ENCODE measurements around the gene FOXK1.
"Not testable (repeated sequence)": the region's sequence is repeated elsewhere in the genome, so short reads cannot be mapped to it uniquely, and the experiment has no call there.

The FOXK1 gene

DNA sequence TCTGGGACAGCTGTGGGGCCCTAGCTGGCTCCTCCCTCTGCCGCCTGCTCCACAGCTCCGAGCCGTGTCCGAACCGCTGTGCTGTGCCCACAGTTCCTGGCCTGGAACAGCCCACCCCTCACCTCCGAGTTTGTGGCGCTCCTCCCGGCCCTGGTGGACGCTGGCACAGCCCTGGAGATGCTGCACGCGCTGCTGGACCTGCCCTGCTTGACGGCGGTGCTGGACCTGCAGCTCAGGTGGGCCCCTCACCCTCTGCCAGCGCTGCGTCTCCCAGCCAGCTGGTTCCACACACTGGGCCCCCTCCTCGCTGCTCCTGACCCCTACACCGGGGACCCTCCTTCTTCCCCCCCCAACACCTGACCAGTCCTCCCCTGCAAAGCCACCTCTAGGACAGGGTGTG is 105.4 kb downstream of the FOXK1 start:
- DNase-seq (ENCODE audit: low read depth), result no peak

DNA sequence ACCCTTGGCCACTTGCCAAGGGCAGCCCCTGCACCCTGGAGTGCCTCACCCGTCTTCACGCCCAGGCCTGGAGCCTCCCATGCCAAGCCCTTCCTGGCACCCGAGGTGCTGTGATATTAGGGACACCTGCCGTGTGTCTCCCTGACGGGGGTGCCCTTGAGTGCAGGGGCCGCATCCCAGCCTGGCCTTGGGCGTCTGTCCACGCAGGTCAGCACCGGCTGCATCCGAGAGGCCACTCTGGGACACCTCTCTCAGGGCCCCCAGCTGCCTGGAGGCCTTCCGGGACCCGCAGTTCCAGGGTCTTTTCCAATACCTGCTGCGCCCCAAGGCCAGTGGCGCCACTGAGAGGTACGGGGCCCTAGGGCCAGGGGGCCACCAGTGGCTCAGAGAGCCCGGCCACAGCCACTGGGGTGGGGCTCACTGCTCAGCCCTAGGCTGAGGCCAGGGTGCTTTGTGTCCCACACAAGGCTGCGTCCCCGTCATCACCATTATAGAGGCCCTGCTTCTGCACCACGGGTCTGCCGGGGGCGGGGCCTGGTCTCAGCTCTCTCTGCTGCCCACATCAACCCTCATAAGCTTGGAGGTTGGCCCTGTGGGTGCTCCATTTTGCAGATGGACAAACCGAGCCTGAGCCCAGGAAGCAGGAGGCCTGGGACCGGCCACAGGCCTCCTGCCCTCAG is 106.0 kb downstream of the FOXK1 start:
- no peak for DNase-seq (ENCODE audit: low read depth)

DNA sequence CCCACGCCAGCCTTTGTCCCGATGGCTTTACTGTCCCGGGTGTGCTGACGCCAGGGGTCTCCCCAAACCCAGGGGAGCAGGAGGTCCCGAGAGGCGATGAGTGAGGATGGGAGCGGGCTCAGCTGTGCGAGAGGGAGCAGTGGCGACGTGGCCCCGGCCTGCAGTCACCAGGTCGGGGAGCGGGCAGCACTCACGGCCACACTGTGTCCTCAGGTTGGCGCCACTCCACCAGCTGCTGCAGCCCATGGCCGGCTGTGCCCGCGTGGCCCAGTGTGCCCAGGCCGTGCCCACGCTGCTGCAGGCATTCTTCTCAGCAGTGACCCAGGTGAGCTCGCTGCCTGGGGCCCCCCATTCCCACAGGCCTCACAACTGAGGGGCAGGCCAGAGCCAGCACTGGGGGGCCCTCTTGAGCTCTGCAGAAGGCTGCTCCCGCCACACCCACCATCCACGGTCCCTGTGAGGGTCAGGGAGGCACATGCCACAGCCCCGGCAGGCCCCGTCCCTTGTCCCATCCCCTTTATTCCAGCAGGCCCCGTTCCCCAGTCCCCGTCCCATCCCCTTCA is 106.6 kb downstream of the FOXK1 start:
- DNase-seq (ENCODE audit: low read depth), result no peak

DNA sequence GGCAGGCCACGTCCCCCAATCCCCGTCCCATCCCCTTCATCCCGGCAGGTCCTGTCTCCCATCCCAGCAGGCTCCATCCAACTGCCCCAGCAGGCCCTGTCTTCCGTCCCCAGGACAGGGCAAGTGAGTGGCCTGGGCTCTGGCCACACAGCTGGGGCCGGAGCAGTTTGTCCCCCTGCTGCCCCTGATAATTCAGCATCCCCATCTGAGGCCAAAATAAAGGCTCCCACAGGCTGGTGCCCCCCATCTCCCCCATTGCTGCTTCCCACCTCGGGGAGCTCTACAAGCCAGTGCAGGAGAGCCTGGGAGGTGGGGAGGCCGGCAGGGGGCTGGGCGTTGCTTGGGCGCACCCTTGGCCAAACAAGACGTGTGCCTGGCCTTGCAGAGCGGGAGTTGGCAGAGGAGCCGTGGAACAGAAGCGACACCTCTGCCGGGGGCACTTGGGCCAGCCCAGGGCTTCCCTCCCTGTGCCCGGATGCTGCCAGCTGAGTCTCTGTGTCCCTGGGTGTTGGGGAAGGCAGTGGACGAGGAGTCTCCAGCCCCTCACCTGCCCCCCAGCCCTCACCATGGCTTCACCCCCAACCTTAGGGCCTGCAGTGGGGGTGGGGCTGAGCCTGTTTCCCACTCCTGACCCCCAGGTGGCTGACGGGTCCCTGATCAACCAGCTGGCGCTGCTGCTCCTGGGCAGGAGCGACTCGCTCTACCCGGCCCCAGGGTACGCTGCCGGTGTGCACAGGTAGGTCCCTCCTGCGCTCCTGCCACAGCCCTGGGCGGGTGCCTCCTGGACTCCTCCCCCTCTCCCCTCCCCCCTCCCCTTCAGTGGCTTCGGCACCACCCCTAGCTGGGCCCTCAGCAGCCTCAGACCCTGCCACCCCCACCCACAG is 107.3 kb downstream of the FOXK1 start:
- DNase-seq (ENCODE audit: low read depth), result no peak

DNA sequence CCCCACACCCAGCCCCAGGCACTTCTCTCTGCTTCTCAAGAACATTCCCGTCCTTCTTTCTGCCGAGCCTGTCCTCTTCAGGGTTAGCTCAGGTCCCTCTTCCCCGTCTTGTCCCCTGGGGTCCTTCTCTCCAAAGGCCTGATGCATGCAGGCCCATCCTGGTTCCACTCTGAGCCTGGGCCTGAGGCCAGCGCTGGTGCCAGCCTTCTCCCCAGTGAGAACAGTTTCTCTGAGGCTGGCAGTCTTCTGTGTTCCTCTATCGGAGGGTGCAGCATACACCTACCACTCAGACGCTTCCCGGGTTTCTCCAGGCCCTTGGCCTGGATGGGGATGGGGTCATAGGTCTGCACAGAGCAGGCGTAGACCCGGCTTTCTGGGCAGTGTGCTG is 108.0 kb downstream of the FOXK1 start:
- DNase-seq (ENCODE audit: low read depth), result no peak

DNA sequence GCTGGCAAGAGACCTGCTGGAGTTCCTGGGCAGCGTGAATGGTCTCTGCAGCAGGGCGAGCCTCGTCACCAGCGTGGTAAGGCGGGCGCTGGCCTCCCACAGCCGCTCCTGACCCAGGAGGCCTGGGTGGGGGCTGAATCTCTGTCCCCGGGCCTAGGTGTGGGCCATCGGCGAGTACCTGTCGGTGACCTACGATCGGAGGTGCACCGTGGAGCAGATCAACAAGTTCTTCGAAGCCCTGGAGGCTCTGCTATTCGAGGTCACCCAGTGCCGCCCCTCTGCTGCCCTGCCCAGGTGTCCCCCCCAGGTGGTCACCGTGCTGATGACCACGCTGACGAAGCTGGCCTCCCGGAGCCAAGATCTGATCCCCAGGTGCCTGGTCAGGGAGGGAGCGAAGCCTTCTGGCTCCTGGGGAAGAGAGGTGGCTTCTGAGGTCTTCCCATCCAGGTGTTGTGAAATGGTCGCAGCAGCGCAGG is 108.5 kb downstream of the FOXK1 start:
- DNase-seq (ENCODE audit: low read depth), result no peak

DNA sequence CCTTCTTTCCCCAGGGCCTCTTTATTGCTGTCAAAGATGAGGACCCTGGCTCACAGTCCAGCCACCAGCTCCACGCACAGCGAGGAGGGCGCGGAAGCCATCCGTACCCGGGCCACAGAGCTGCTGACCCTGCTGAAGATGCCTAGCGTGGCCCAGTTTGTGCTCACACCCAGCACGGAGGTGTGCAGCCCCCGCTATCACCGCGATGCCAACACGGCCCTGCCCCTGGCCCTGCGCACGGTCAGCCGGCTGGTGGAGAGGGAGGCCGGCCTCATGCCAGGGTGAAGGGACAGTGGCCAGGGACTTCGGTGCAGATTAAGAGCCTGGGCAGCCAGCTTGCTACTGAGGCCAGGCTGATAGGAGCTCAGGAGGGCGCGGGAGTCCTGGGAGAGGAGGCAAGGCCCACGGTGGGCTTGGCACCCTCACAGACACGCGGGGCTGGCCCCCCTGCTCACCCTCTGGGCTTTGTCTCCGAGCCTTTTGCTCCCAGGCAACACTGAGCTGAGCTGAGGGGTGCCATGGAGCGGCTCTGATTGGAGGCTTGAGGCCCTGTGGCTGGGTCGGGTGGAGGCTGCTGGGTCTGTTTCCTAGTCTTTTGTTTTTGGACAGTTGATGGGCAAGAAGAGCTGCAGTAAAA is 109.1 kb downstream of the FOXK1 start:
- DNase-seq (ENCODE audit: low read depth), result no peak

DNA sequence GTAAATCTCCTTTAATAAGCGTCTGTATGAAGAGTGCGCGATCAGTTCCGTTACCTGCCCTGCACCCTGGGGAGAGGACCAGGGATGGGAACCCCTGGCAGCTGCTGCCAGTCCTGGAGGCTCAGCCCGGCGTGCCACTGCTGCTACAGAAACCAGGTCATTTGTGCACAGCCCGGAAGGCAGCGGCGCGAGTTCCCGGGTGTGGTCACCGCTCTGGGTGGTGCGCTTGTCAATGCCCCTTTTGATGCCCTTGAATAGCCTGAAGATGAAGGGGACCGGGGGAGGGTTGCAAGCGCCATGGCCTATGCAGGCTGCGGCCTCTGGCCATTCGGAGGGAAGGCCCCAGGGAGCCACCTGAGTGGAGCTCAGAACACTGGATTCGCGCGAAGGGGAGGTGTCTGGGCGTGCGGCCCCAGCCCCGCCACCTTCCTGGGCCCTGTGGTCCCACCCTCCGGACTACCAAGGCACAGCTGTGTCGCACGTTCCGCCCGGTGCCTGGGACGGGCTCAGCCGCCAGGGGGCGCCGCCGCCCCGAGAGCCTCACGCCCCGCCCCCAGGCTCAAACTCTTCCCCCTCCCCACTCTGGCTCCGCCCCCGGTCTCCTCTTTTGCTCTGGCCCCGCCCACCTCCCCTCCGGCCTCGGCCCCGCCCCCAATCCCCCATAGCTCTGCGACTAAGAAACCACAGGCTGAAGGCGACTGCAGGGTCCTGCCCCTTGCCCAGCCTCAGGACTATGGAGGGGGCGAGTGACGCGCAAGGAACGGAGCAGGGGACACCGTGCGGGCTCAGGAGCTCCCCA is 109.8 kb downstream of the FOXK1 start:
- DNase-seq (ENCODE audit: low read depth), result peak; percentile 76

DNA sequence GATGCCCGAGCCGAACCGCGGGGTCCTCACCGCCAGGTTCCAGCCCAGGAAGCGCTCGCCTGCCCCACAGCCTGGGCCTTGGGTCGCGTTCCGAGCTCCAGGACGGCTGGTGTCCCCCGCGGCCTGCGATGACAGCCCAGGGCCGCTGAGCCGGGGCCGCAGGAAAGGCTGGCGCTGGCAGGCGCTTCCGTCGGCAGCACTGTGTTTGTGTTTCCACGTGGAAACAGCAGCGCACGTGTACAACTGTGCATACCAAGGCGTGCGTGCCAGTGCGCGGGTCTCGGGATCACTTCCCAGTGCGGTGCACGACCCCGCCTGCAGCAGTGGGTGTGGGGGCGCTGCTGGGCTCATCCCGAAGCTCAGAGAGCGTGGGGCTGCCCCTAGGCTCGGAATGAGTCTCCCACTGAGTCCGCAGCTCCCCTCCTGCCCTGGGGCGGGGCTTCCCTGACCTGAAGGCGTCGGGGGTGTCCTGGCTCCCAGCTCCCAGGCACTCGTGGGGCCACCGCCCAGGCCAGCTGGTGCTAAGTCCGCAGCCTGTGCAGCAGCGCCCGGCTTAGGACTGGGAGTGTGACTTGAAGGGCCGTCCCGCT is 110.5 kb downstream of the FOXK1 start:
- no peak for DNase-seq (ENCODE audit: low read depth)

DNA sequence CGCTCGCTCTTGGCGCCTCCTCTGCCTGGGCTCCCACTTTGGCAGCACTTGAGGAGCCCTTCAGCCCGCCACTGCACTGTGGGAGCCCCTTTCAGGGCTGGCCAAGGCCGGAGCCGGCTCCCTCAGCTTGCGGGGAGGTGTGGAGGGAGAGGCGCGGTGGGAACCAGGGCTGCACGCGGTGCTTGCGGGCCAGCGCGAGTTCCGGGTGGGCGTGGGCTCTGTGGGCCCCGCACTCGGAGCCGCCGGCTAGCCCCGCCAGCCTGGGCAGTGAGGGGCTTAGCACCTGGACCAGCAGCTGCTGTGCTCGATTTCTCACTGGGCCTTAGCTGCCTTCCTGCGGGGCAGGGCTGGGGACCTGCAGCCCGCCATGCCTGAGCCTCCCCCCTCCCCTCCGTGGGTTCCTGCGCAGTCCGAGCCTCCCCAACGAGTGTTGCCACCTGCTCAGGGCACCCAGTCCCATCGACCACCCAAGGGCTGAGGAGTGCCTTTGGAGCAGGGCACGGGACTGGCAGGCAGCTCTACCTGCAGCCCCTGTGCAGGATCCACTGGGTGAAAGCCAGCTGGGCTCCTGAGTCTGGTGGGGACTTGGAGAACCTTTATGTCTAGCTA is 111.4 kb downstream of the FOXK1 start:
- DNase-seq (ENCODE audit: low read depth), result not testable (repeated sequence)

DNA sequence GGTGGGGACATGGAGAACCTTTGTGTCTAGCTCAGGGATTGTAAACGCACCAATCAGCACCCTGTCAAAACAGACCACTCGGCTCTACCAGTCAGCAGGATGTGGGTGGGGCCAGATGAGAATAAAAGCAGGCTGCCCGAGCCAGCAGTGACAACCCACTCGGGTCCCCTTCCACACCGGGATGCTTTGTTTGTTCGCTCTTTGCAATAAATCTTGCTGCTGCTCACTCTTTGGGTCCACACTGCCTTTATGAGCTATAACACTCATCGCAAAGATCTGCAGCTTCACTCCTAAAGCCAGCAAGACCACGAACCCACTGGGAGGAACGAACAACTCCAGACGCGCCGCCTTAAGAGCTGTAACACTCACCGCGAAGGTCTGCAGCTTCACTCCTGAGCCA is 112.1 kb downstream of the FOXK1 start:
- not testable (repeated sequence) for DNase-seq (ENCODE audit: low read depth)

DNA sequence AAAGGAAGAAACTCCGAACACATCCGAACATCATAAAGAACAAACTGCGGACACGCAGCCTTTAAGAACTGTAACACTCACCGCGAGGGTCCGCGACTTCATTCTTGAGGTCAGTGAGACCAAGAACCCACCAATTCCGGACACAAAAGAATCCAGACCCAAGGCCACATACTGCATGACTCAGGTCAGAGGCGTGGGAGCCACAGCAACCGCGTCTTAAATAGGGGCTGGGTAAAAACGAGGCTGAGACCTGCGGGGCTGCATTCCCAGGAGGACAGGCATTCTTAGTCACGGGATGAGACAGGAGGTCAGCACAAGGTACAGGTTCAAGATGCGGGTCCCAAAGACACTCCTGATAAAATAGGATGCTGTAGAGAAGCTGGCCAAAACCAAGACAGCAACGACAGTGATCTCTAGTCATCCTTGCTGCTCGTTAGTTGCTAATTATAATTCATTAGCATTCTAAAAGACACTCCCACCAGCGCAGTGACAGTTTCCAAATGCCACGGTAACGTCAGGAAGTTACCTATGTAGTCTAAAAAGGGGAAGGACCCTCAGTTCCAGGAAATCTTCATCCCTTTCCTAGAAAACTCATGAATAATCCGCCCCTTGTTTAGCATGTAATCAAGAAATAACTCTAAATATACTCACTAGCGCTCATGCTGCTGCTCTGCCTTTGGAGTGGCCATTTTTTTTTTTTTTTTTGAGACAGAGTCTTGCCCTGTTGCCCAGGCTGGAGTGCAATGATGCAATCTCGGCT is 112.7 kb downstream of the FOXK1 start:
- DNase-seq (ENCODE audit: low read depth), result no peak

DNA sequence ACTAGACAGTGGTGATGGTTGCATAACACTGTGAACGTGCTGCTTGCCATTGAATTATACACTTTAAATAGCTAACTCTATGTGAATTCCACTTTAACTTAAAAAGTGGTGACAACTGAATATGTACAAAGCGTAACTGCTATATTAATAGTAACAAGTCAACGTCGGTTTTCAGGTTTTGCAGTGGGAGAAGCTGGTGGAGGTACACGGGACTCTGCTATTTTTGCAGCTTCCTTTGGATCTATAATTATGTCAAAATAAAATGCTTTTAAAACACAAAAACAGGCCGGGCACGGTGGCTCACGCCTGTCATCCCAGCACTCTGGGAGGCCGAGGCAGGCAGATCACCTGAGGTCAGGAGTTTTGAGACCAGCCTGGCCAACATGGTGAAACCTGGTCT is 114.4 kb downstream of the FOXK1 start:
- no peak for DNase-seq (ENCODE audit: low read depth)

DNA sequence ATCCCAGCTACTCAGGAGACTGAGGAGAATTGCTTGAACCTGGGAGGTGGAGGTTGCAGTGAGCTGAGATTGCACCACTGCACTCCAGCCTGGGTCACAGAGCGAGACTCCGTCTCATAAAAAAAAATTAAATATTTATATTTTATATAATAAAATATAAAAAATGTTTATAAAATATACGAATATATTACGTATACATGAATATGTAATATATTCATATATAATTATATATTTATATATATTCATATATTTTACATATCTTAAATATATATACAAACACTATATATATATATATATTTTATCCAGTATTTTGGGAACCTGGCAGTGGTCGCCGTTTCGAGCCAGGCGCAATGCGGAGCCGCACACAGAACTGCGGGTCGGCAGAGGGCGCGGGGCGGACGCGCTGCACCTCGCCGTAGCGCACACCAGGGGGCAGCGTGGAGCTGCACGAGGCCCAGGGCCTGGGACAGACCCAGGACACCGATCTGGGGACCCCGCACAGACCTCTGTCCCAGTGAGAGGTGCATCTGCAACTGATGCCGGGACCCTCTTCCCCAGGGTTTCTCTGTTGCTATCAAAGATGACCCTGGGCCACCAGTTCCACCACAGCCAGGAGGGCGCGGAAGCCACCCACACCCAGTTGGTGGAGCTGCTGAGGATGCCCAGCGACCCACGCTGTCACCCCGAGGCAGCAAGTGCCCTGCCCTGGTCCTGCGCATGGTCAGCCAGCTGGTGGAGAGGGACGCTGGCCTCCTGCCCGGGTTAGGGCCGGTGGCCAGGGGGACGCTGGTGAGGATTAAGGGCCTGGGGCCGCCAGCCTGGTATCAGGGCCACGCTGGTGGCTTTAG is 116.0 kb downstream of the FOXK1 start:
- DNase-seq (ENCODE audit: low read depth), result peak; percentile 41

DNA sequence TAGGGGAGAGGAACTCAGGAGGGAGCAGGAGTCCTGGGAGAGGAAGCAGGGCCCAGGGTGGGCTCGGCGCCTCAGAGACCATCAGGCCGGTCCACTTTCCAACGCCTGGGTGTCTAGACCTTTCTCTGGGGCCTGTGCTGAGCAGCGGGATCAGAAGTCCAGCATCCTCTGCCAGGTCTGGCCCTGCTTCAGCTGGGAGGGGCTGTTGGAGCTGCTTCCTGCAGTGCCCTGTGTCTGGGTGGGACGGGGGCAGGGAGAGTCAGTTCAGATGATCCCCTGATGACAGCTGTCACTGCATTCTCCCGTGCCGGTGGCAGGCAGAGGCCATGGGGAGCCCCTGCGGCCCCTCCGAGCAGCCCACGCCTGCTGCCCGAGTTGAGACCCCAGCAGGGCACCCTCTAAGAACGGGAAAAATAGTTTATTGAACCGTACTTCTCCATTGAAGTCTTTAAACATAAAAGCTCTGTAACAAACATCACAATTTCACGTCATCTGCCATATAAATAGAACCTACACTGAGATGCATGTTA is 116.7 kb downstream of the FOXK1 start:
- DNase-seq (ENCODE audit: low read depth), result no peak

DNA sequence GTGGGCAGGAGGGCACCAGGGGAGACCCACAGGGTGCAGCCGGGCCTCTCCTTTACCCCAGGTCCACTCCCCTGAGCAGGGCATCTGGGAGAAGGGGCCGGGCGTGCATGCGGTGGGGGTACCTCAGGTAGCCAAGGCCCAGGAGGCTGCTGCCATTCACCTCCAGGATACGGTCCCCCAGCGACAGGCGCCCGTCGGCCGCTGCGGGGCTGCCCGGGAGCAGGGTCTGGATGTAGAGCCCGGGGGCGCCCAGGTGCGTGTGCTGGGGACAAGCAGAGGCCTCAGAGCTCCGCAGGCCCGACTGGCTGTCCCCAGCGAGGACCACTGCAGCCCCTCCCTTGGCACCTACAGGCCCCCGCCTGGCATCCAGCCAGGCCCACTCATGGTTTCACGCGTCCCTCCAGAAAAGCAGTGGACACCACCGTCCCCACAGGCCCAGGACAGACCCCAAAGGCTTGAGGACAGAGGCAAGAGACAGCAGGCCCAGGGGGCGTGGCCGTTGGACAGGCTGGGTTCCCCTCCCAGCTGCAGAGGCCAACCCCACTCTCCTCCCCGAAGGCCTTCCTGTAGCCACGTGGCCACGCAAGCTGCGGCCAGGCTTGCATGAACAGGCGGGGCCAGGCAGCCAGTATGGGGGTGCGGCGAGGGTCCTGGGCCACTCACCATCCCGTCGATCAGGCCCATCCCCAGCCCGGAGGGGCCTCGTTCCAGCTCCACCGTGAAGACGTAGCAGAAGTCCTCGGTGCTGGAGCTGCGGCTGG is 117.6 kb downstream of the FOXK1 start:
- no peak for DNase-seq (ENCODE audit: low read depth)

DNA sequence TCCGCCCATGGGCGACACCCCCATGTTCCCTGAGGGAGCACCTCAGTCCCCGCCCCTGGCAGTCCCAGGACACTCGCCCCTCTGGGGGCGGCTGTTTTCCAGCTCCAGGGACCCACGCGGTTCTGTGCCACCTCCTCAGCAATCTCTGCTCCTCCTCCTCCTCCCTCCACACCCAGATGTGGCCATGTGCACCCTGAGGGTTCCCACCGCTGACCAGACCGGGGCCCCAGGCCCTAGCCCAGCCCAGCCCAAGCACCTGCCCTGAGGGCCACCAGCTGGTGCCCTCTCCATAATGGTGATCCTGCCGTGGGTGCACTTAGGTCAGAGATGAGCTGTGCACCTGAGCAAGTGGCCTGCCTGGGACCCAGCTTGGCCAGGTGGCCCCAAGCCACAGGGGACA is 118.4 kb downstream of the FOXK1 start:
- DNase-seq (ENCODE audit: low read depth), result no peak

Measured in stimulated activated CD4-positive, alpha-beta T cell treated with anti-CD3 and anti-CD28 coated beads, Interleukin-2, amount 100 ng/mL, for 4 hours (primary cell).